Measurements from ENCODE around the gene SERP1. TPM values are rescaled to one million over a fixed set of nuclear protein-coding genes. Genes with fewer than 3 reads are reported as not detected.

The SERP1 gene
- total RNA-seq, 4 donors from 2014 or later: 155 to 282 (median 197) TPM

GRCh38 chr3:150495563-150496168 lies 50.6 kb downstream of the SERP1 start:
- 4 to 14% methylated on average over 2 of the region's 2 CpGs for WGBS, 2 donors
- intact Hi-C loops (cut with DNase I; ENCODE audit: low total_unique reads): loop anchor here (5.0 to 10.0 kb wide), 3 partner anchors 81 to 523 kb away; partner anchors contain the start of gene PFN2
- H3K4me3 ChIP-seq (ENCODE audit: low read depth, poor library complexity, severe bottlenecking): no peak overlapping the region
- DNase-seq (ENCODE audit: low spot score in 2 of 2): no peak
- no peak for TF ChIP-seq POLR2A (IDR thresholded peaks at IDR 0.05)
- TF ChIP-seq CTCF (IDR thresholded peaks at IDR 0.05): no peak

- no peak for DNase-seq (ENCODE audit: low spot score in 2 of 2)
- WGBS, 2 donors: 74 to 84% methylated on average over 1 of the region's 1 CpG
- H3K4me3 ChIP-seq (ENCODE audit: low read depth, poor library complexity, severe bottlenecking): no peak overlapping the region
- intact Hi-C loops (cut with DNase I; ENCODE audit: low total_unique reads): loop anchor here (5.0 to 10.0 kb wide), 3 partner anchors 80 to 523 kb away; partner anchors contain the start of gene PFN2
- TF ChIP-seq CTCF (IDR thresholded peaks at IDR 0.05) (no peak), POLR2A (IDR thresholded peaks at IDR 0.05) (no peak)
Observed at GRCh38 chr3:150495149-150495548, 51.1 kb downstream of the SERP1 start.

GRCh38 chr3:150494411-150494977 lies 51.8 kb downstream of the SERP1 start:
- DNase-seq (ENCODE audit: low spot score in 2 of 2): no peak
- no peak for TF ChIP-seq POLR2A (IDR thresholded peaks at IDR 0.05)
- no peak for TF ChIP-seq CTCF (IDR thresholded peaks at IDR 0.05)
- H3K4me3 ChIP-seq (ENCODE audit: low read depth, poor library complexity, severe bottlenecking): no peak overlapping the region
- intact Hi-C loops (cut with DNase I; ENCODE audit: low total_unique reads): loop anchor here (10.0 kb wide), 2 partner anchors 80 to 270 kb away; no protein-coding TSS in a partner anchor
- 88 to 89% methylated on average over 5 of the region's 5 CpGs for WGBS, 2 donors

Other genes with a start within 250 kb of the SERP1 start
- gene TSC22D2, start 138.2 kb downstream of the SERP1 start, total RNA-seq: 10 to 100 TPM; 13.0 to 60.4 (median 16.7) TPM
- gene EIF2A, start 291 bp upstream of the SERP1 start, total RNA-seq: 100 to 1,000 TPM; 132 to 223 (median 187) TPM
- 10 to 100 TPM; 39.2 to 76.8 (median 64.8) TPM for gene SELENOT, start 56.8 kb upstream of the SERP1 start, total RNA-seq
- not detected for gene ERICH6, start 157.4 kb upstream of the SERP1 start, total RNA-seq
- 100 to 1,000 TPM in 2 of 4 donors, 10 to 100 TPM in 2; 78.5 to 117 (median 94.6) TPM for gene SIAH2, start 216.7 kb upstream of the SERP1 start, total RNA-seq

Data from lower leg skin (tissue), 4 donors.